Activated CD4-positive, CD25-positive, alpha-beta regulatory T cell treated with anti-CD3 and anti-CD28 coated beads, Interleukin-2, amount 50 U/mL, for 72 hours (primary cell): ENCODE measurements around the gene ELOVL6.
"Not testable (repeated sequence)": the region's sequence is repeated elsewhere in the genome, so short reads cannot be mapped to it uniquely, and the experiment has no call there.

Source experiments
- DNase-seq: peaks from one replicate; pipeline ENCODE4 v3.0.0; 2021

The ELOVL6 gene

DNA sequence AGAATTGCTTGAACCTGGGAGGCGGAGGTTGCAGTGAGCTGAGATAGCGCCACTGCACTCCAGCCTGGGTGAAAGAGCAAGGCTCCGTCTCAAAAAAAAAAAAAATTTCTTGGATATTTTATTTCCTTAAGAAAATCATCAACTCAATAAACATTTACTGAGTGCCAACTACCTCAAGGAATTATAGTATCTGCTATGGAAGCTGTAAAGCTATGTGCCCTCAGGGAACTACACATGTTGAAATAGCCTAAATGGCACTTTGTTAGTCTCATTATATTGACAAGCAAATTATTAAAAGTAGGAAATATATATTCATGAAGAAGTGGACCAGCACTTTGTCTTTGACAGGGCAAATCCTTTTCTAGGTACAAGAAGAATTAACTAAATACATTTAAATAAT is 40.8 kb downstream of the ELOVL6 start:
- DNase-seq: no peak

DNA sequence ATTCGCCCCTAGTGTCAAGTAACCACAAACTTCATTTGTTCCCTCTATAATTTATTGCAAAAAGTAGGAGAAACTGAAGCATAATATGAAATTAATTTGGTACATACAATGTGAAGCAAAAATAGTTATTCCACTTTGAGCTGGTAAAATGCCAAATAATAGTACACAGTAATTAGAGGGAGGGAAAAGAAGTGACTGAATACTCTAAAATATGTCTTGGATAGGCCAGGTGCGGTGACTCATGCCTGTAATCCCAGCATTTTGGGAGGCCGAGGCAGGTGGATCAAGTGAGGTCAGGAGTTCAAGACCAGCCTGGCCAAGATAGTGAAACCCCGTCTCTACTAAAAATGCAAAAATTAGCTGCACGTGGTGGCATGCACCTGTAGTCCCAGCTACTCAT is 41.2 kb downstream of the ELOVL6 start:
- DNase-seq: not testable (repeated sequence)

DNA sequence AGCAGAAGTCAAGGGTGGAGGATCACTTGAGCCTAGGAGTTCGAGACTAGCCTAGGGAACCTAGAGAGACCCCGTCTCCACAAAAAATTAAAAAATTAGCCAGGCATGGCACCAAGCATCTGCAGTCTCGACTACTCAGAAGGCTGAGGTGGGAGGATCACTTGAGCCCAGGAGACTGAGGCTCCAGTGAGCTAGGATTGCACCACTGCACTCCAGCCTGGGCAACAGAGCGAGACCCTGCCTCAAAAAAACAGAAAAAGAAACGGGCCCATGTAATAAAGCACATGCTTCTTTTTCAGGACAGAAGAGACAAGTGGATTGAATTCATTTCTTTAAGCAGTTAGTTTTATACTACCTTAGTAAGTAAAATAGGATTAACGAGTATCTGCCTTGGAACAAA is 42.0 kb downstream of the ELOVL6 start:
- no peak for DNase-seq

DNA sequence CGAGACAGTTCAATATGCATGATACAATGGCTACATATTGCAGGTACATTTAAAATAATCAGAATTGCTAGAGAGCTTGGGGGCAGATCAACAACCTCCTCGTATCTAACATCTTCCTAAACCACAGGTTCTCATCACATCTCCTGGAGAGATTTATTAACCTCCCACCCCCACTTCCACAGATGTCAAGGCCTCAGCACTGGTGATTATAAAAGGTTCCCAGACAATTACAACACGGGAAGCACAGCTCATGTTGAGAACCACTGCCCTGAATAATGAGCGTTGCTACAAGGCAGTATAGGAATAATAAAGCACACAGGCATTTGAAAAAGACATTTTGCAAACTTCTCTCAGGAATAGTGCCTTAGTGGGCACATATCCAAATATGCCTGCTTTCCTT is 42.8 kb downstream of the ELOVL6 start:
- no peak for DNase-seq

DNA sequence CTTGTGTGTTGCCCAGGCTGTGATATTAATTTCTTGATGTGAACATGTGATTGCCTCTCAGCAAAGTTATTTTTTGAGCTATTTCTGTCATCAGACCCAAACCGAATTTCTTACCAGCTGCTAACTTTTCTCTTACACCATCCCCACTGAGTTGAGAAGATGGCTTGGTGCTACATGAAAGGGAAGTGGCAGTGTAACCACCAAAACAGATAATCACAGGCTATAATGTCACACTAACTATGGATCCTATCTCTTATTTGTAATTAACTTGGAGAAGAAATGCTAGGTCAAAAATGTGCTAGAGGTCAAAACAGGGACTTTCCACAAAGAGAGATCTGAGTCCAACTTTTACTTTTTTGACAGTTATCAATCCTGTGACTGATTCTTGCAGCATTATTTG is 43.8 kb downstream of the ELOVL6 start:
- no peak for DNase-seq

DNA sequence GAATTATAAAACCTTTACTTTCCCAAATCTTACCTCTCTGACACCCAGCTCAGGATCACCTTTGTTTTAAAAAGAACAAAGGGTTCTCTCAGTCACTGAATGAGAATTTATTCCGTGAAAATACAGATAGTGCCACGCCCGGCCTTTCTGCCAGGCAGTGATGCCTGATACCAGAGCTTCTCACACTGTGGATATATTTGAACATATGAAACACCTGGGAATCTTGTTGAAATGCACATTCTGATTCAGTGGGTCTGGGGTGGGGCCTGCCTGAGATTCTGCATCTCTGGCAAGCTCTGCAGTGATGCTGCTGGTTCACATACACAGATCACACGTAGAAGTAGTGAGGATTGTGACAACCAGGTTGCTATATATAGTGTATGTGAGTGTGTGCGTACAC is 46.0 kb downstream of the ELOVL6 start:
- no peak for DNase-seq

DNA sequence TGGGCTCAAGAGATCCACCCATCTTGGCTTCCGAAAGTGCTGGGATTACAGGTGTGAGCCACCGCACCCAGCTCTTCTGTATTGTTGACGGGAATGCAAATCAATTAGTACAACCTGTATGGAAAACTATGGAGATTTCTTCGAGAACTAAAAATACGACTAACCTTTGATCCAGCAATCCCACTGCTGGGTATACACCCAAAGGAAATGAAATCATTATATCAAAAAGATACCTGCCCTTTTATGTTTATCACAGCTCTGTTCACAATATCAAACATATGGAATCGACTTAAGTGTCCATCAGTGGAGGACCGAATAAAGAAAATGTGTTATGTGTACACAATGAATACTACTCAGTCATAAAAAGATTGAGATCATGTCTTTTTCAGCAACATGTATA is 49.3 kb downstream of the ELOVL6 start:
- DNase-seq: no peak

DNA sequence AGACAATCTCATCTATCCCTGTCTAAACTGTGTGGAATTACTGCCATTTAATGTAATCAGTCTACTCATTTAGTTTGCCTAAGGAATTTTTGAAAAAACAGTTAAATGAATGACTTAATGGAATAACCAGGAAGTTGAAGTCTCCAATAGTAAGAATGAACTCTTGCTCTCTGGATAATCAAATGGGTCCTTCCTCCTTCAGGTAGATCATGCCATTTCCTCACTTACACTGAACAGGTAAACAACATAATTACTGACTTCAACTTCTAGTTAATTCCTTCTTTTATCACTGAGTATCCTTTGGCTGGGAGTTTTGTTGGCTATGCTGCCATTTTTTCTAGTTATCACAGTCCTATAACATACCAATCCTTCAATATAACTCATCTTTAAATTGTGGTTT is 56.0 kb downstream of the ELOVL6 start:
- no peak for DNase-seq

DNA sequence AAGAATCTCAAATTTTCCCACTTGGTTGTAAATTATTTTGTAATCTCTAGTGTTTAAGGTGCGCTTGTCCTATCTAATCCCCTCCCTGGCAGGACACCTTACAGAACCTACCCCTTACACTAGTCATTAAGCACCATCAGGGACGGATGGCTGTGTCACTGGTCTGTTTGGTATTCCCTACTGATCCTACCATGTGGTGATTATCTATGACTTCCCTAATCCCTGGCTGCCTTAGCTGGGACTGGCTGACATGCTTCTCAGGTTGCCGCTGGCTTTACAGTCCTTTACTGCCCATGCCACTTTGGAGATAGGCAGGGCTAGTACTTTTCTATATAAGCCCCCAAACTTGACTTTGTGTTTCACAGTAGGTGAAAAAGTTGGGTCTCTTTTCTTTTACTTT is 58.6 kb downstream of the ELOVL6 start:
- no peak for DNase-seq

DNA sequence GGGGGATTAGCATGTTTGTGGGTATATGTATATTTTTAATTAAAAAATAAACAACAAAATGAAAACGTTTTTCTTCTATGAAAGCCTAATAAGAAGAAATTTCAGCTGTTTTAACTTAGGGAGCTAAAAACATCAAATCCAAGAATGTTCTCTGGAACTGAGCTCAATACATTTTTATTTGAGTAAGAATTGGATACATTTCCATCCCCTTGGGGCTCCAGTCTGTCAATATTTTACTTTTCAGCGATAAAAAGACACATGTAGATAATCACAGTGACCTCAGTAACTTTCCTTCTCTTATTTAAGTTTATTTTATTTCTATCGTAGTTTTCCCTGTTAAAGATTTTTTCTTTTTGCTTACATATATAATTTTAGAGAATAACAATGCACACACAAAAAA is 59.3 kb downstream of the ELOVL6 start:
- no peak for DNase-seq

DNA sequence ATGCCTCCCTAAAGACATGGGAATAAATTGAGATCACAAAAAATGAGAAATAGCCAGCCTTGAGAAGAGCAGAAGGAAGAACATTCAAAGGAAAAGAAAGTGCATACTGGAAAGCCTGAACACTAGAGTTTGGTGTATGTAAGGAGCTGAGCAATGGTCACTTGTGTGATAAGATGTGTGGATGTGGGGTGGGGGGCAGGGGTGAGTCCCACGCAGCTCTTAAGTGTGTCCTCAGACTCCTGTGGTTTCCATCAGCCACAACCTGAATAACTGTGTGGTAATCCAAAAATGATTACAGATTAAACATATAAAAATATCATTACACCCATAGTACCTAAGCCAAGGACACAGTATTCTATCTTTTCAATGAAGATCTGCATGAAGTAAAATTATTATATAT is 59.9 kb downstream of the ELOVL6 start:
- DNase-seq: no peak

DNA sequence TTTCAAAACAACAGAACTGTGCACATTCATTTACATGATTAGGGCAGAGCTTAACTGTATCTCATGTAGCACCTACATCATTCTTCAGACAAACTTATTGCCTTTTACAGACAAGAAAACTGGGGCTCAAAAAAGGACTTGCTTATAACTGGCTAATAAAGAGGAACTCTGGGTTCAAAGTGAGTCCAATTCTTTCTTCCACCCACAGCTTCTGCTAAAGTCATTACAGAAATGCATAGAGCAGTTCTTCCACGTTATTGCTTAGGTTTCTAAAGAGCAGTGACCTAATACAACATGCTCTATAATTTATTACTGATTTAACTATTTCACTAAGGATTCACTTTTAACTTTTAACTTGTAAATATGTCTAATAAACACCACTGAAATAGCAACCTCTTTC is 60.6 kb downstream of the ELOVL6 start:
- DNase-seq: no peak

DNA sequence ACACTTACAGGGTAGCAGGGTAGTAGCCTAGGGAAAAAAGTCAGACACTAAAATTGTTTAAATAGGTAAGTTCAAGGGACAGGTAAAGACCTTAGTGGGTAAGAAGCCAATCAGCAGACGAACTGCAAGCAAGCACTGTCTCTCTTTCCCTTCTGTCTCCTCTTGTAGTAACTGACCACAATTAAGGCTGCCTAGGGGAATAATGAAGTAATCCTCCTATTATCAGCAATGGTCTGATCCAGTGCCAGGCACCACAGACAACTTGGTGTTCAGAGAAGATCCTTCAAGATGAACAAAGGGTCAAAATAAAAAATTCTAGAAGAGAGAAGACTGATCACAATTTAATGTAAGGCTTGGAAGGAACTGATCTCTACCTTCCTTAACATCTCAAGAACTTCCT is 62.9 kb downstream of the ELOVL6 start:
- DNase-seq: no peak

DNA sequence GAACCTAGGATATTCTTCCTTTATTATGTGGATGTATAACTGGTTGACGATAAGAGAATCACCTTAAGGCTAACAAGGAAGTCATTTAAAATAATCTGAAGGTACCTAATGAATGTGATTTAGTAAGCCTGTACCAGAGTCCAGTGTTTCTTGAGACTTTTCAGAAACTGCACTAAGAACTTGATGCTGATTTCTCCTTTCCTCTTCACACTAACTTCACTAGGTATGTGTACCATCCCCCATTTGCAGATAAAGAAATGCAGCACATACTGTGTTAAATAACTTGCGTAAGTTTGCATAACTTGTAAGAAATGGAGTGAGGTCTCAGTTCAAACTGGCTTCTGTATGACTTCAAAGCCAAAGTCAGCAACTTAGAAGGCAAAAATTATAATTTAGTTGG is 63.3 kb downstream of the ELOVL6 start:
- no peak for DNase-seq

DNA sequence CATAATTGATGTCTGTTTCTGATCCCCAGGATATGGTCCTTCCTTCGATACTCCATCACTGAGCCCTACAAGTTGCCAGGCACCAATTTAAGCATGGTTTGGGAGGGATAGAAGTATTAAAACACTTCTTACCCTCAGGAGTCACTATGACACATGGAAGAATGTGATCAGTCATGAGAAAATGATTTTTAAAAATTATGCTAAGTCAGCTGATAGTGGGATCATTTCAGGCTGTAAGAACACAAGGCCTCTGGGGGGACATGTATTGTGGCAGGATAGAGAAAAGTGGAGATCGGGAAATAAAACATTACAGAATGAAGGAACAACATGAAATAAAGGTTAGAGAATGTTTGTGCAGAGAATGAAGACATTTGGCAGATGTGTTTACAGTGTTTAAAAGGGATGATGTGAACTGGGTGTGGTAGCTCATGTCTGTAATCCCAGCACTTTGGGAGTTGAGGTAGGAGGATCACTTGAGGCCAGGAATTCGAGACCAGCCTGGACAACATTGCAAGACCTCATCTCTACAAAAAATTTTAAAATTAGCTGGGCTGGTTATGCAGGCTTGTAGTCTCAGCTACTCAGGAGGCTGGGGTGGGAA is 64.0 kb downstream of the ELOVL6 start:
- no peak for DNase-seq

DNA sequence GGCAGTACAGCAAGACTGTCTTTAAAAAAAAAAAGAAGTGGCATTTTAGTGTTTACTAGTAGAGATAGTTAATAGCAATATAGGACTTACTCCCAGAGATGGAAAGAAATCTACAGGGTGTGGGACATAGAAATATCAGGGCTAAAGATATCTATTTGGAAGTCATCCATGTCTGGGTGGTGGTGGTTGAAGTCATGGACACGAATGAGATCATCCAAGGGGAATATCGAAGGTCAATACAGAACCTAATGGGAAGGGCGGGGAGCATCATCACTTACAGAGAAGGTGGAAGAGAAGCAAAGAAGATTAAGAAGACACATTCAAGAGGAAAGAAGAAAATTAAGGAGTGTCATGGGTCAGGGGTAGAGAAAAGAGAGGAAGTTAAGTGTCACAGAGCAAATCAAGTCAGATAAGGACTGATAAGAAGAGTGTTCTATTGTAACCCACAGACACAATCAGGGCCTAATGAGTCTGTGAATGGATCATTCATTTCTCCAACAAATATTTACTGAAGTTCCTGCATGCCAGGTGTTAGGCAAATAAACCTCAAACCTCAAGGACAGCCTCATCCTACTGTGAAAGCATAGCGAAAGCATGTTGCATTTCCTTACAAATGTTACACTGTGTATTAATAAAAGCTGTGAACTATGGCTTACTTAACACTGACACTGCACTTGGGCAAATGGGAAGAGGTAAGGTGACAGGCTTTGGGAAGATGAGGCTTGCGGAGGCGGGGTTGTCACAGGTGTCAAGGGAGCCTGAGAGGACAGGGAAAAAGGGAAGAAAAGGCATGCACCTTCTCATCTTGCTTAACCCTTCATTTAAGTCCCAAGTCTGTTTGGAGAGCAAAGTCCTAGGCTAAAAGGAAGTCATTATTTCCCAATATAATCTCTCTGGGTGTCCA is 65.3 kb downstream of the ELOVL6 start:
- DNase-seq: no peak

DNA sequence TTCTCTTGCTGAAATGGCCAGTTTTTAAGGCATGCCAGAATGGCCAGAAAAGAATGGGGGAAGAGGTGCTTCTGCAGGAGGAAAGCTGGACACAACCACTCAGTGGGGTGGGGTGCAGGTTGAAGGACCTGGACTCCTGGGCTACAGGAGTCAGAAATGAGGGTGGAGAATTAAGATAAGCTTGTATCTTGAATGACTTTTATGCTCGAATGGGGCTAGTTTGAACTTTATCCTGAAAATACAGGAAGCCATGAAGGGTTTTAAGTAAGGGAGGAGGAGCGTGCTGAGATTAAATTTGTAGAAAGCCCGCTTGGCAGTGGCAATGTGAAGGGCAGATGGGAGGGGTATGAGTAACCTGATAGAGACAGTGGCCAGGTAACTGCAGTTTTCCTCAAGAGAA is 66.5 kb downstream of the ELOVL6 start:
- no peak for DNase-seq

DNA sequence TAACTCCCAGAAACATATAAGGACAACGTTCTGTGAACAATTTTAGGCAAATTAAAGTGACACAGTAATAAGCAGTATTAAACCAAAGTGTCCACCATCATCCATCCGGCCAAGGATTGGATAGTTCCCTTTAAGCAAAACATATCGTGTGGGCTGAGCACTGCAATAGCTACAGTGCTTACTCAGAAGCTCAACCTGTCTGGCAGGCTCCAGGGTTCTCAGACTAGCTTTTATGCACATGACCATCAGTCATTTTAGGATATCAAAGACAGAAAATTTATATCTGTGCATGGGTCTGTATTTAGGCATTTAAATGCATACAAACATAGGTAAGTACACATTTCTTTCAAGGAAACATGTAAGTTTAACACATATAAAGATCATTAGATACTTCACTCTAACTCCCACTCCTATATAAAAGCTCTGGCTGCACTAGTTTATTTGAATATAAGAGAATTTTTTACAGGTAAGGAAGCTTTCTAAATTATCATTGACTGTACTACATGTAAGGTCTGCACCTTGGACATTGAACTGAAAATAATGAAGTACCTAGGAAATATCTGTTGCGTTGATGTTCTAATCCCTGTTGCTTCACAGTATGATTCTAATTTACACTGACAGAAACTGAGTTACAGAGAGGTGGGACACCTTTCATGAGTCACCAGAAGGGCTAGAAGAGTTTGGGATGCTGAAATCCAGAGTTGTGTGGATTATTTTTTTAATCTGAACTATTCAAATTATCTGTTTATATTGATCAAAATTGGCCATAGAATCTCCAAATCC is 67.6 kb downstream of the ELOVL6 start:
- no peak for DNase-seq

DNA sequence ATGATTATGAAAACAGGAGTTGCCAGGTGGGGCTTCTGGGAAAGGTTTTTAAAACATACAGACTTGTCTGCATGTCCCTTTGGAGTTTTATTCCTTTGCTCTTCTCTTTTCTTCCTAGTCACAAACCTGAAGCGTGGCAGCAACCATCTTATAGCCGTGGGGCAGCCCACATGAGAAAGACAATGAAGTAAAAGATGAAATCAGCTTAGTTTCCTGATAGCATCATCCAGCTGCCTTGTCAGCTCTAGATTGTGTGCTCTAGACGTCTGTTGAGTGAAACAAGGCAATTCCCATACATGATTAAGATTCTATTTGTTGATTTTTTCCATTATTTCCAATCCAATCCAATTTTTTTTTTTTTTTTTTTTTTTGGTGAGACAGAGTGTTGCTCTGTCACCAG is 68.9 kb downstream of the ELOVL6 start:
- no peak for DNase-seq

DNA sequence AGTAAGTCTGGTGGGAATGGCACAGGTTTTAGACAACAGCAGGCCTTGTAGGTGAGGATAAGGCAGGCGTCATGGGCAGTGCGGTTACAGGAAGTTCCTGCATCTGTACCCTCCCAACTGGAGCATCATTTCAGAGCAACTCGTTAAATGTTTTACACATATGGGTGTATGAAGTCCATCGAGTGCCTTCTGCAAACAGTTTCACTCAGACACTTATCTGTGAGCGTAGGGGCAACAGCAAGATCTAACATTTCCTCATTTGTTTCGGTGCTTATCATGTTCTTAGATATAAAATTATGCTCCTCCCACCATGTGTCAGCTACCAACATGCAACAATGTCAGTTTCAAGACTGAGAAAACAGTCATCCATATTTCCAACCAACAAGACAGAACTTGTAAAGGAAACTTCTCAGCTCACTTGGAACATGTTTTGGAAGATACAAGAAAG is 69.9 kb downstream of the ELOVL6 start:
- no peak for DNase-seq

DNA sequence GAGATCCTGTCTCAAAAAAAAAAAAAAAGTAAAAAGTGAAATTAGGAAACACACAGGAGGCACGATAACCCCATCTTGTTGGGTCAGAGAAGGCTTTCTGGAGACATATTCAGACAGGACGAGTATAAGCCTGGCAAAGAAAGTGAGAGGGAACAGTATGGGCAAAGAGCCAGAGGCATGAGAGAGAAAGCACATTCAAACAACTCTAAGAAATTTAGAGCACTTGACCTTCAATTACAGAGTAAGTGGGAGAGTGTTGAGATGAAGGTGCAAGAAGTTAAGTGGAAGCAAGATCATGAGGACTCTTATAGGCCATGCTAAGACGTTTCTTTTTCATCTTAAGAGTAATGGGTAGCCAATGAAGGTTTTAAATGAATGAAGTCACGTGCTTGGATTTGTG is 70.4 kb downstream of the ELOVL6 start:
- no peak for DNase-seq

DNA sequence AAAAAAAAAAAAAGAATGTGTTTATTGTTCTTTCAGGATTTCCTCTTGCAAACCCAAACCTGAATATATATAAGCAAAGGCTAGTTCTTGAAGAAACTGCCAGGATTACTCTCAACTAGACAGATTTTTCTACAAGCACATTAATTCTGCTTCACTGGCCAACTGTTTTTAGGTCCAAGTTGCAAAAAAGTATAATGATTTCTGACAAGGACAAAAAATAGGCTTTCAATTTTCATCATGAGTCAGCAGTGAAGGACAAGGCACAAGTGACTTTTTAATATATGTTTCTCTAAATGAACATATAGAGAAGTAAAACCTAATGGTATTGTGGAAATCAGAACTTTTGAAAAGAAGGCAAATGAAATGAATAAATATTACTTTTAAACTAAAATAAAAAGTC is 73.7 kb downstream of the ELOVL6 start:
- no peak for DNase-seq

DNA sequence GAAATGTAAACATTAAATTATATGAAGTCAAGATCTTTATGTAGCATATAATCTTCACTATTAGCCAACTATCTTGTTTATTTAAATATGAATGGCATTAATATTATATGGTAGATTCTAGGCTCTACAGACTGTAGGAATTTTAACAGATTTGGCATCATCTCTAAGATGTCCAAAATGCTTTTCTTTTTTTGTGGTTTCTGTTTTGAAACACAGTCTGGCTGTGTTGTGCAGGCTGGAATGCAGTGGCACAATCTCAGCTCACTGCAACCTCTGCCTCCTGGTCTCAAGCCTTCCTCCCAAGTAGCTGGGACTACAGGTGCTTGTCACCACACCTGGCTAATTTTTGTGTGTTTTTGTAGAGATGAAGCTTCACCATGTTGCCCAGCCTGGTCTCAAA is 76.2 kb downstream of the ELOVL6 start:
- no peak for DNase-seq

DNA sequence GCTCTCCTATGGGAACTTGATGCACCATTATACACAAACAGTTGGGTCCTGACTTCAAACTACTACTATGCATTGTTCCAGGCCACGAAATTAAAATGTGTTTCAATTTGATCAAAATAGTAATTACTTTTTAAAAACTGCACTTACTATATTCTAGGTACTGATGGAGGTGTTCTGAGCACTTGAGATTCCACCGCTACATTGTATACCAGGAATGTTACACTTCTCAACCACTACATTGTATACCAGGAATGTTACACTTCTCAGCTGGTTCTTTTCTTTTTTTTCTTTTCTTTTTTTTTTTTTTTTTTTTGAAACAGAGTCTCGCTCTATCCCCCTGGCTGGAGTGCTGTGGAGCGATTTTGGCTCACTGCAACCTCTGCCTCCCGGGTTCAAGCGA is 77.9 kb downstream of the ELOVL6 start:
- DNase-seq: no peak
